Renal pelvis (tissue), 4 donors: ENCODE measurements around the gene SIK3. TPM values are rescaled to one million over a fixed set of nuclear protein-coding genes. Genes with fewer than 3 reads are reported as not detected.
"Not testable (repeated sequence)": the region's sequence is repeated elsewhere in the genome, so short reads cannot be mapped to it uniquely, and the experiment has no call there.

Experiments used
- DNase-seq: peaks from one replicate; pipeline ENCODE4 v3.0.0-alpha.2; 2013
- polyA plus RNA-seq, 3 donors: library from polyadenylated mRNA; unstranded; fragments of 120-200 nt; gene quantifications; one replicate each; pipeline ENCODE4 v1.2.1, GENCODE V29; 2013; ENCODE audit not compliant: insufficient read length in 3 of 3

The SIK3 gene
- polyA plus RNA-seq, 3 donors, result 34.9 to 46.3 (median 45.6) TPM

DNA sequence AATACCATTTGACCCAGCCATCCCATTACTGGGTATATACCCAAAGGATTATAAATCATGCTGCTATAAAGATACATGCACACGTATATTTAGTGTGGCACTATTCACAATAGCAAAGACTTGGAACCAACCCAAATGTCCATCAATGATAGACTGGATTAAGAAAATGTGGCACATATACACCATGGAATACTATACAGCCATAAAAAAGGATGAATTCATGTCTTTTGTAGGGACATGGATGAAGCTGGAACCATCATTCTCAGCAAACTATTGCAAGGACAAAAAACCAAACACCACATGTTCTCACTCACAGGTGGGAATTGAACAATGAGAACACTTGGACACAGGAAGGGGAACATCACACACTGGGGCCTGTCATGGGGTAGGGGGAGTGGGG, 14.7 kb upstream of the SIK3 start:
- not testable (repeated sequence) for DNase-seq

DNA sequence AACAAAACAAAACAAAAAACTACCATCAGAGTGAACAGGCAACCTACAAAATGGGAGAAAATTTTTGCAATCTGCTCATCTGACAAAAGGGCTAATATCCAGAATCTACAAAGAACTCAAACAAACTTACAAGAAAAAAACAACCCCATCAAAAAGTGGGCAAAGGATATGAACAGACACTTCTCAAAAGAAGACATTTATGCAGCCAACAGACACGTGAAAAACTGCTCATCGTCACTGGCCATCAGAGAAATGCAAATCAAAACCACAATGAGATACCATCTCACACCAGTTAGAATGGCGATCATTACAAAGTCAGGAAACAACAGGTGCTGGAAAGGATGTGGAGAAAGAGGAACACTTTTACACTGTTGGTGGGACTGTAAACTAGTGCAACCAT, 14.3 kb upstream of the SIK3 start:
- not testable (repeated sequence) for DNase-seq

DNA sequence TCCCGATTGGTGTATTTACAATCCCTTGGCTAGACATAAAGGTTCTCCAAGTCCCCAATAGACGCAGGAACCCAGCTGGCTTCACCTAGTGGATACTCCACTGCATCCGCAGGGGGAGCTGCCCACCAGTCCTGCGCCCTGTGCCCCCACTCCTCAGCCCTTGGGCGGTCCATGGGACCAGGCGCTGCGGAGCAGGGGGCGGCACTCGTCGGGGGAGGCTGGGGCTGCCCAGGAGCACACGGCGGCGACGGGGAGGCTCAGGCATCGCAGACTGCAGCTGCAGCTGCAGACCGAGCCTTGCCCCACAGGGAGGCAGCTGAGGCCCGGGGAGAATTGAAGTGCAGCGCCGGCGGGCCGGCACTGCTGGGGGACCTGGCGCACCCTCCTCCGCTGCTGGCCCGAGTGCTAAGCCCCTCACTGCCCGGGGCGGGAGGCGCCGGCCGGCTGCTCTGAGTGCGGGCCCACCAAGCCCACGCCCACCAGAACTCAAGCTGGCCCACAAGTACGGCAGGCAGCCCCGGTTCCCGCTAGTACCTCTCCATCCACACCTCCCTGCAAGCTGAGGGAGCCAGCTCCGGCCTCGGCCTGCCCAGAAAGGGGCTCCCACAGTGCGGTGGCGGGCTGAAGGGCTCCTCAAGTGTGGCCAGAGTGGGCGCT, 12.2 kb upstream of the SIK3 start:
- DNase-seq, result no peak

DNA sequence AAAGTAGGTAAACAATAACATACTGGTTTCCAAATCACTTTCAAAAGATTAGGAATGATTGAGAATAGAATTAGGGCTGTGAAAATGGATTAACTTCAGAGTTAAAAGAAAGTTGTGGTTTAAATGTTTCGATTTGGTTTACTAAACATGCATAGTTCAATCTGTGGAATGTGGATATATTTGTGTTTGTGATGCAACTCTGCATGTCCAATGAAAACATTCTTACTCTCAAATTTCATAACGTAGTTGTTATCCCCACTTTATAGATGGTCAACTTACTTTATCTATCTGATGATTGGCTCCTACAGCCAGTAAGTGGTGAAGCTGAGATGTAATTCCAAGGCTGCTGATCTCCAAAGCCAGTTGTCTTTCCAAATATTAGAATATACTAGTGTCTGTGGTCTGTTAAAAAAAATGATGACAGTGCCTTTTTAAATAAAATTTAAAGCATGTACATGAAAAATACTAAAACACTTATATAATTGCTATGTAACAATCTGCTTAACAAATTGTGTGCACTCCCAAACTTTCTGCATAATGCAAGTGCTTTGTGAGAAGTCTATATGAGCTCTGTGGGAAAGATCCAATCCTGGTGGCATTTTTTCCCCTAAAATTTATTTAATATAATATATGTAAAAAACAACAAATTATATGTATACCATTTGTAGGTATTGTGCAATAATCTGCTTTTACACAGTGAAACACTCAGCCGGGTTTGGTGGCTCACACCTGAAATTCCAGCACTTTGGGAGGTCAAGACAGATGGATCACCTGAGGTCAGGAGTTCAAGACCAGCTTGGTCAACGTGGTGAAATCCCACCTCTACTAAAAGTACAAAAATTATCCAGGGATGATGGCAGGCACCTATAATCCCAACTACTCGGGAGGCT, 9.7 kb upstream of the SIK3 start:
- DNase-seq, result no peak

DNA sequence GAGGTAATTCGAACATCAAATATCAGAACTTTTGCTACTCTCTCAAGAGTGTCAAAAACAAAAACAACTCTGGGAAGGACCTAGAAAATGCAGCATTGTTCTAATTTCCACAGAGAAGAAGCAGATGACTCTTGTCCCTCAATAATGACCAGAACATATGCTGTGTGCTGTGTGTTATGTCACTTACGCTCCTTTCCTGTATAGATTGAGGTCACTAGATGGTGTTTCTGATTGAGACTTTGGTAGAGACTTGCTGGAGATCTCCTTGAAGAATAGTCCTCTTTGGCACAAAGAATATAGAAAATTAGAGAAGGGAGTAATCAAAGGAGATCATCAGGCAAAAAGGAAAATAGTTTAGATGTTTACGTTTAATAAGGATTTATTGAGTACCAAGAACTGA, 2.3 kb upstream of the SIK3 start:
- no peak for DNase-seq

DNA sequence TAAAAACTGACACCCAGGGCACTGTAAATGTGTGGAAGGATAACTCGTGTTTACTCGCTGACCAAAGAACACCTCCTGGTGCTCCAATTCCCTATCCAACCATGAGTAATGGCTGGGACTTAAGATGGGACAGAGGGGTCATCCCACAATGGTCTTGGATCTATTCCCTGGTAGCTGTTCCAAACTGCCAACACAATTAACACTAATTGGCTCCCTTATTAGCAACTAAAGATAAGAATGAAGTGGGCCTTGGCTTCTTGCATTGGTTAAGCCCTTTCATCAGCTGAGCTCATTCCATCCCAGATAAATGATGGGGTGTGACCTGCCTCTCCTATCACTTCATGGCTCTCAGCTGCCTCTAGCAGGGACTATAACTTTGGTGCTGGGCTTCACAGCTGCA, 1.5 kb upstream of the SIK3 start:
- no peak for DNase-seq

DNA sequence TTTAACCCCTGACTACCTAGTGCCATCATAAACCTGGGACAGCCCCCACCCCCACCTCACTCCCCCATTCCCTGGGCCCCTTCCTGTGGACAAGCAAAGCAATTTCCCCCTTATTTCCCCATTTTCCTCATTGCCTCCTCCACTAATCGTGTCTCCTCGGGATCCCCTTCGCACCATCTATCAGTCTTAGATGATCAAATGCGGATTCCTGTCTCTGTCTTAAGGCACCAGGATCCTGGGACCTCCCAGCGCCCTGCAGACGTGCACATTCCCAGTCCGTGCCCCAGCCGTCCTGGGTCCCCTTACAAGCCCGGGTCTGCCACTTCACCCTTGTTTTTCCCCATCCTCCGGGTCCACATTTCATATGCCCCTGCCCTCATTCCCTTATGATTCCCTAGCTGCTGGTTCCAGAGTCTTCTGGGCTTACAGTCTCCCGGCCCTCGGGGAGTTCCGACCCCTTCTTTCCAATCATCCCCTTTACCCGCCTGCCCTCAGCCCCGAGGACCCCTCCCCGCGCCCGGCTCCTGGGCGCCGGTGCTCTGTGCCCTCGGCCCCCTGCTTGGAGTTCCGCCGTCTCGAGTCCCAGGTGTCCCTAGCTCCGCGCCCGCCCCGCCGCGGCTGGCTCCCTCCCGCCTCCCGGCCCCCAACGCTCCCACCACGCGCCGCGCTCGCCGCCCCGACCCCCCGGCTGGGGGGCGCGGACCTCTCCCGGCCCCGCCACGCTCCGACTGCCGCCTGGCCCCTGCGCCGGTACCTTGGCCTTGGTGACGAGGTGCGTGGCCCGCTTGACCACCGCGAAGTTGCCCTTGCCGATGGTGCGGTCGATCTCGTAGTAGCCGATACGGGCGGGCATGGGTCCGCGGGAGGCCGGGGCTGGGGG, 599 bp downstream of the SIK3 start:
- DNase-seq, result no peak

DNA sequence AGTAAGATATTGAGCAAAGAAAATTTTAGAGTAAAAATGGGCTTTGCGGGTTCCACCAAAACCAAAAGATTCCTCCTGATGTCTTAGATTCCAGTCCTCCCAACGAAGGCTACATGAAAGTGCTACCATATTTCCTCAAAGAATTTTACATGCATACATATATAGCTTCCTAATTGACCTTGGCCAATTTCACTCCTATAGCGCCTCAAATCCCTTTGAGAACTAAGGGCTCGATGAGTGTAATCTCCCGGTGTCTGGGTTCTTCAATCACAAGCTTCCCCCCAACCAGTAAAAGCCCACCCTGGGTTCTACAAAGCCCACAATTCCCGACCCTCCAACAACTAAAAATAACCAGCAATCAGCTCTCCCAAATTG, 1.2 kb downstream of the SIK3 start:
- no peak for DNase-seq

DNA sequence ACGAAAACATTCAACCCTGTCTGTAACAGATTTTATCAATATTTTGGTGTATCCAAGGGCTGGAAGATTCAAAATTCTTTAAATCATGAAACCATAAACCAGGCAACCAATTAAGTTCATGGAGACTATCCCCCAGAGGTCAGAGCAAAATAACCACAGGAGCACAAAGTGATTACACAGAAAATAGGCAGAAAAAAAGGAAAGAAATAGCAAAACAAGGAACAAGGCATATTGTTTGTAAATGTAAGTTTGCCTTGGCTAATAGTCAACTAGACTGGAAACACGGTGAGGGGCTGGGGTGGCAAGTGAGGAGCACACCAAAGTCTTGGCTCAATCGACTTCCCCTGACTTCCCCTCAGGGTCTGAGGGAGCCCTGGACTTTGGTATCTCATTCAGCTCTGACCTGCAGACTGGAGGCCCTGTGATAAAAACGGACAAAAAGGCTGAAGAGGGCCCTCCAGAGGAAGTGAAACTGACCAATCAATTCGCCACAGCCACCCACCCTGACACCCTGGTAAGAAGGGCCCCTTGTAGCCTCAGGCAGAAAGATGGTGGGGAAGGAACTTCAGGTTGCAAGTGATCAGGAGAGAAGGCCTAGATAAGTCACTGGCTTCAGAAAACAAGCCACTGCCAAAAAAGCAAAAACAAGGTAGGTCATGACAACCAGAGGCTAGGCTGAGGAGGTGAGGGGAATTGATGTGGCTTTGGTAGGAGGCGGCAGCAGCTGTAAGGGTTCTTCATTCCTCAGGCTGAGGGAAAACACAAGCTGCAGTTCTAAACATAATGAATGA, 1.8 kb downstream of the SIK3 start:
- DNase-seq, result no peak

DNA sequence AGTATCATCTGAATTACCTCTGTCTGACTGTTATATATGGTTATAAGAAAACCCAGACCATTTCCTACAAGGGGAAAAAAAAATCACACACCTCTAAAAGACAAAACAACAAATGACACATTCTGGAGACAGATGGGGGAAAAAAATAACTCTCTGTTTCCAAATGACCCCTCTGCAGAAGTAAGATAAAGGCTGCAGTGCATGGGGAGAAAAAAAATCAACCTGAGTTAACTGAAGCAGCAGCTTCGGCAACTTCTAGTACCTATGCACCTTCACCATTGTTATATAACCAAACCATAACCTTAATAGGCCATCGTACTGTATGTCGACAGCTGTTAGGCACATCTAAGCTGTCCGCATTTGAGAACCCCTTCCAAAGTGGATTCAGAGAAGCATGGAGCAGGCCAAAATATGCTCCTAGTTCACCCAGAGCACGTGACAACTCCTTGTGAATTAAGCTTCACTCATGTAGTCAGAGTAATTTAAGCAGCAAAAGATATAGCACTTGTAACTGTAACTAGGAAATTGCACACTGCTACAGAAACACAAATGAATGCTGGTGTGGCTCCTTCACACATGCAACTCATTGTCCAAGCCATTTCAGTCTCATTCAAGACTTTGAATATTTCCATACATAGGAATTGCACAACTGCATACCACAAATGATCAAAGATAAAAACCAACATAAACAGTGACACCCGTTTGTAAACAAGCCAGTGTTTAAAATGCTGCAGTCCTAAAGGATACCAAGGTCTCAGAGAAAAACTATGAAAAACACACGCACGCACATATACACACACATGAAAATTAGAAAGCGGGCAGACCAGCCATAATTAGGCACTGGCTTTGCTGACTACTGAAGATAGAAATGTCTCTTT, 2.7 kb downstream of the SIK3 start:
- DNase-seq, result no peak

DNA sequence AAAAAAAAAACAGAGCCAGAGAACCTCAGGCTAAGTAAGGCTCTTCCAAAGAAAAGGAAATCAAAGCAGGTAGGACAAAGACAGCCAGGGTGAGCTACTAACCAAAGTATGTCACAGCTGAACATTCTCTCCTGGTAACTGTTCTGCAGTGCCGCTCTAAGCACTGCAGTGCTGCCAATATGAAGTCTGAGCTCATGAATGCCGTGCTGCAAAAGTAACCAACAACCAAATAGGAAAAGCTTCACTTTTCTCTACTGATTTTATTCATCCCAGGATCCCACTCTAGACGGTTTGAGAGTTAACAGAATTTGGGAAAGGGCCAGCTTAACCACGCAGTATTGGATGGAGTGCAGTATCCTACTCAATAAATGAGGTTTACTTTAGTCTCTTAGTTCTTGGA, 3.5 kb downstream of the SIK3 start:
- no peak for DNase-seq

DNA sequence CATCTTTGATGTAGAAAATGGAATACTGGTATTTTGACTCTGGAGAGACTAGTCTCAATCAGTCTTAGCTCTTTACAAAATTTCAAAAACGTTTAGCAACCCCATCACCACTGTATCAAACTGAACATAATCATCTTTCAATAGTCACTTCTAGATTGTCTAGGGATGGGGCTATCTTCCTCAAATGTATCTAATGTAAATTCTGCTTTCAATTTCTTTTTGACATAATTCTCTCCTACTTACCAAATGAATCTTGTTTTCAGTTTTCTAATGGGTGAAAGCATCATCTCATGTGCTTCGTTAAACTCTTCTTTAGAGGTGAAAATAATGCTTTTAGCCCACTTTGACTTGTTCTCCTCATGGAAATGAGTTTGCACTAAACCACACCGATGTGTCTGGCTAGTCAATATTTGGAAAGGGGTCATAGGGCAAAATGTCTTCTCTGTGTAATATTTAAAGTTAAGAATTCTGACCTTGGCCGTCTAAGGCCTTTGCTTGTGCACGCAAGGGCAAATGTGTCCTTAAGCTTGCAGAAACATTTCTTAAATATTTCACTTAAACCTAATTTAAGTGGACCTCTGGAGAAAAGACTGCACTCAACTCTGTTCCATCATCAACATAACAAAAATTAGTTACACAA, 5.2 kb downstream of the SIK3 start:
- no peak for DNase-seq

DNA sequence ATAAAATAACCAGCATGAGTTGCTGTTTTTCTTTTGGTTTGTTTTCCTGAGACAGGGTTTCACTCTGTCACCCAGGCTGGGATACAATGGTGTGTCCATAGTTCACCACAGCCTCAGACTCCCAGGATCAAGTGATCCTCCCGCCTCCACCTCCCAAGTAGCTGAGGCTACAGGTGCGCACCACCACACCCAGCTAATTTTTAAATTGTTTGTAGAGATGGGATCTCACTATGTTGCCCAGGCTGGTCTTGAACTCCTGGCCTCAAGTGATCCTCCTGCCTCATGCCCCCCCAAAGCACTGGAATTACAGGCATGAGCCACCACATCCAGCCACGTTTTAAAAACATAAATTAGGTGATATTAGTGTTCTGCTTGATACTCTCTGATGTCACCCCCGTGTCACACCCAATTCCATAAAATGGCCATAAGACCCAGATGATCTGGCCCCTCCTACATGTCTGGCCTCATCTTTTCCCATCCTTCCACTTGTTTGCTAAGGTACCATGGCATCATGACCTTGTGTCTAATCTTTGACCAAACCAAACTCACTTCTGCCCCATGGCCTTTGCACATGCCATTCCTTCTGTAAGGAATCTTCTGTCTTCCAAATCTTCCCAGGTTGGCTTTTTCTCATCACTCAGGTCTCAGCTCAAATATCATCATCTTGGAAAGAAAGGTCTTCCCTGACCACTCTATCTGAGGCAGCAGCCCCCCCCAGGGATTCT, 6.3 kb downstream of the SIK3 start:
- no peak for DNase-seq

DNA sequence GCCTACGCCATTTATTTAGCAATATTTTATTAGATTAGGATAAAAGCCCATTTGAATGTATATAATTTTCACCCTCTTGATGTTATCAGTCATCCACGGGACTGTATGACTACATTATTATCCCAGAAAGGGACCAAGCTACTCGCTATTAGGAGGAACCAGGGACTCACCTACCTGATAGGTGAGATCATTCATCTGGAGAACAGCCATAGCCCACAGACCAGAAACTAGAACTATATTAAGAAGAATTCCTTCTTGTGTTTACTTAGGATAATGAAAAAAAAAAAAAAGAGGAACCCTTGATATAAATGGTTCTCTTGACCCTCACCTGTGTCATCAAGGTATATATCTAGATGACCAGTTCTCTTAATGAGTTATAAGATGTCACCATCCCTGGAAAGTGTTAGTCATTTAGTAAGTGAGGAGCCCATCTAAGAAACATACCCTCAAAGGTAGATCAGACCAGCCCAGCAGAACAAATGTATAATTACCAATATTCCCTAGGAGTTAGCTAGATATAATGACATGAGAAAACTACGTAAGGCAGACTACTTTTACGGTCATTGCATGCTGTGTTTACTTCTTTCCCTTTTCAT, 8.0 kb downstream of the SIK3 start:
- DNase-seq, result no peak

DNA sequence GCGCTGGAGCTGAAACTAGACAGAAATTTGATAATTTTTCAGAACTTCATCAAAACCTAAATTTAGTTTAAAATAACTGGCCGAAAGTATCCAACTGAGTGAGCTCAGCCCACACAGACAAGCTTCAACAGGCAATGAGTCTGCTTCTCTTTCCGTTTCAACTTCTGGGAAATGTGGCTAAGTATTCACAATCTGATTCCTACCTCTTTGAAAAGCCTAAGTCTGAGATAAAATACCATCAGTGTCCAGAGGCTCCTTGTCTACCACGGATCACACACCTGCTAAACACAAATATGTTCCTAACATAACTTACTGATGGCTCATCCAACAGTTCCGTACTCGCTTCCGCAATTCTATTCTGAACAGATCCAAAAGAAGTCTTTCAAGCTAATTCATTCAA, 8.5 kb downstream of the SIK3 start:
- DNase-seq, result no peak

DNA sequence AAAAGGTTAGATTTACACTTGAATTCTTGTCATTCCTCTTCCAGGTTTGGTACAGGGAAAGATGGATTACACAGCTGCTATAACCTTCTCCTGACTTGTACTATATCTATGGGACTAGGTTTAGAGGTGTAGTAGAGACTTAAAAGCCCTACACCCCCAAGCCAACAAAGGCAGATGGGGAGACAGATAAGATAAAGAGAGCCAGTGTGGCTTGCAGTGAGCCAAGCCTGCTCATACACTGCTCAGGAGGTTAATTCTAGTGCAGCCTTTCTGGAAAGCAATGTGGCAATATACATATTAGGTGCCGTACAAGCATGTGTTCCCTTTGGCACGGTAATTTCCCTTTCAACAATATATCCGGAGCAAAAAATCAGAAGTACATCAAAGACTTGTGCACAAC, 10.8 kb downstream of the SIK3 start:
- no peak for DNase-seq

DNA sequence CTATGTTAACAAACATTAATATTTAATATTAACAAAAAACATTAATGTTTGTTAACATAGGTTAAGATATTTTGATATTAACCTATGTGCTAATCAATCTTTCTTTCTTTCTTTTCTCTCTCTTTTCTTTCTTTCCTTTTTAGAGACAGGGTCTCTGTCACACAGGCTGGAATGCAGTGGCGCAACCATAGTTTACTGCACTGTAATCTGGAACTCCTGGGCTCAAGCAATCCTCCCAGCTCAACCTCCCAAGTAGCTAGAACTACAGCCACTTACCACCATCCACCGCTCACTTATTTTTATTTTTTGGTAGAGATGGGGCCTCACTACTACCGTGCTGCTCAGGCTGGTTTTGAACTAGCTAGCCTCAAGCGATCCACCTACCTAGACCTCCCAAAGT, 13.2 kb downstream of the SIK3 start:
- no peak for DNase-seq

DNA sequence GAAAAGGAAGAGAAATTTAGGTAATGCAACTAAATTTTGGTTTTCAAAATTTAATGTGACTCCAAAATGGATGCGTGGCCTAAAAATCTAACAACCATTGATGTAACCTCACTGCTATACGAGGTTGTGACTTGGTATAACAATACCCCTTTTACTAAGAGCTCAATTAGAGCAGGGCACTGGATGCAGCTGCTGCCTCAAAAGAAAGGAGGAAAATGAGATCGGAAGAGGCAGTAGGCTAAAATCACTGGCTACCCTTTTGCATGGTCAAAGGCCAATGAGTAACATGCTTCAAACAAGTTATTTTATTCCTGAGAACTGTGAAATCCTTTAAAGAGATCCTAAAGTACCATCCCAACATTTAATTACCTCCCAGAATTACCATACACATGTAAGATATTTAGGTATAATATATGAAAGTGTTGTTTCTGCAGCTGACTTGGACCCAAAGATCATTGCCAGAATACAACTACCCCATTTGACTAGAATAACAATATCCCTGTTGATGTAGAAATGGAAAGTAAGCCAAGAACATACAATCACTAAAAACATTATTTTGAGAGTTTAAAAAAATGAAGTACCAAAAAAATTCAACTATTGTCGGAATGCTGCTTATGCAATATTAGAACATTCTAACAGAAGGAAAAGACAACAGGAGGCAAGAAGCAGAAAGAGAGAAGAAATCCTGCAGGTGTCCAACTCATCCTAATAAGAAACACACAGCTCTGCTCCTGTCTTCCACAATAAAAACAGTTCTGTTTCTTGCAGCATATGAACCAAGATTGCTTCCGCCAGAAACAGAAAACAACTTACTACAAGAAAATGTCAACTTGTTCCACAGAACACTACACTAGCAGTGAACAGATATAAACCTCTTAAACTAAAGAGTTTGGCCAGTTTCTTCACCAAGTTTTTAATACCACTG, 15.0 kb downstream of the SIK3 start:
- no peak for DNase-seq
